HG03280 (cell line): ENCODE measurements around the gene COL25A1.

ENCODE experiments used
- ATAC-seq: cut with Tn5 transposase; IDR thresholded peaks from one replicate; pipeline ENCODE4 v1.9.1; 2021; ENCODE audit warnings: mild to moderate bottlenecking, moderate library complexity; ENCODE audit not compliant: unreplicated experiment

Gene COL25A1

DNA sequence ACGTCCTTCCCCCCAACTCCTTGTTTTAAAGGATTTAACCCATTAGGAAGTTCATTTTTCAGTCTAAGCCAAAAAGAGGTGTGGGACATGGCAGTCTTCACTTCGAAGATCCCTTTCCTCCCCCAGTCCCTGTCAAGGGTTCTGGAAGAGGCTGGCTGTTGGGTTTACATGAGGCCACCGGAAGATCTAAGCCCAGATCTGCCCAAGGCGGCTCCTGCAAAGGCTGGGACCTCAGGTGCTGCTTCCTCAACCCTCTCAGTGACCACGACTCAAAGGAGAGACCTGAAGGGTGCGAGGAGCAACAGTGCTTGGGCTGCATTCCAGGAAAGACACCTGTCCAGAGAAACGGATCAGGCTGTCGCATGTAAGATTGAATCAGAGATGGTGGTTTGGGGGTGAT is 516.1 kb downstream of the COL25A1 start:
- ATAC-seq, result no peak

GRCh38 chr4:108783665-108784463 is 518.6 kb downstream of the COL25A1 start:
- ATAC-seq, result no peak

- no peak for ATAC-seq
Observed at GRCh38 chr4:108779958-108780357, 522.5 kb downstream of the COL25A1 start.

GRCh38 chr4:108777388-108777787 is 525.1 kb downstream of the COL25A1 start:
- ATAC-seq, result no peak

GRCh38 chr4:108775921-108776320 is 526.5 kb downstream of the COL25A1 start:
- no peak for ATAC-seq

- no peak for ATAC-seq
Observed at GRCh38 chr4:108774809-108775530, 527.5 kb downstream of the COL25A1 start.

DNA sequence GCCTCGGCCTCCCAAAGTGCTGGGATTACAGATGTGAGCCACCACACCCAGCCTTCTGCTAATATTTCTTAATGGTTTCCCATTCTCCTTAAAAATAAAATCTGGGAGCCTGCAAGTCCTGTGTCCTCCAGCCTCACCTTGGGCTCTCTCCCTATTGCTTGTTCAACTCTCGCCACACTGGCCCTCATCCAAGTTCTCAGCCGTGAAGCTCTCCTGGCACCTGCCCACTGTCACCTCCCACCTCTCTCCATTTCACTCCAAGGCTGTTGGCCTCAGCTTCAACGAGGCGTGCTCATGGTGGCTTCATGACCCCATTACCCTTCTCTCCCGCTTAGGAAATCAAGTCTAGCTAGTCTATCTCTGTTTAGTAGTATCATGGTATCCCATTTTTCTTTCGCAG is 530.1 kb downstream of the COL25A1 start:
- no peak for ATAC-seq

DNA sequence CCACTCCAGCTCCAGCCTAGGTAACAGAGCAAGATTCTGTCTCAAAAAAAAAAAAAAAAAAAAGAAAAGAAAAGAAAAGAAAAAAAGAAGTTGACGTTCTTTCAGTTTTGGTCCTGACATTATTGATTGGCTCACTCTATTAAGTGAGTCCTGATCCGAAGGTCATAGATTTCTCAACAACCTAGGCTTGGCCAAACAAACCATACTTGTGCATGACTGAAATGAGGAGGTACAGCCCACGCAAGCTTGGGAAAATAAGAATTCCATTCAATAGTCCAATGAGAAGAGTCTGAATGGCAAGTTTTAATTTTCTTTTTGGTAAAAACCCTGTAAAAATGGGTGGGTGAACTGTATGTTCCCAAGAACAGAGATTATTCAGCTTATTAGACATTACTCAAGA is 536.4 kb downstream of the COL25A1 start:
- no peak for ATAC-seq

DNA sequence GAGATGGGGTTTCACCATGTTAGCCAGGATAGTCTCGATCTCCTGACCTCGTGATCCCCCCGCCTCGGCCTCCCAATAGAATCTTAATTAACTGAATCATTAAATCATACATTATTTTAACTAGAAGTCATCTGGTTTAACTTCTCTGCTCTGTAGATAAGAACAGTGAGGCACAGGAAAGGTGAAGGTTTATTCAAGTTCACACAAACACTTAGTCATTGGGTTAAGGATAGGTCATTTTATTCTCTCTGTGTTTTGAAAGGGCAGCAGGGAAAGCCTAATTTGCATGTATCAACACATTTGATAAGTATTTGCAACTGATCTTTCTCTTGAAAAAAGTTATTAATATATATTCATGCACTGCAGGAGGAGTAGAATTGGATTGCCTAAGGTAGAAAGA is 538.5 kb downstream of the COL25A1 start:
- no peak for ATAC-seq

- no peak for ATAC-seq
Observed at GRCh38 chr4:108763226-108763593, 539.2 kb downstream of the COL25A1 start.

GRCh38 chr4:108762559-108763225 is 539.8 kb downstream of the COL25A1 start, which contains the start of gene ETNPPL:
ETNPPL (minus strand) TSS chr4:108763053; CDS start chr4:108762898, 155 bp downstream.
- no peak for ATAC-seq
